Measurements from ENCODE around the gene MAGI2.

GRCh38 chr7:78783179-78783962 is 670.1 kb downstream of the MAGI2 start:
- no peak for TF ChIP-seq CTCF (IDR thresholded peaks at IDR 0.05)
- no peak for TF ChIP-seq POLR2AphosphoS5 (IDR thresholded peaks at IDR 0.05; ENCODE audit: insufficient read depth in 1 of 2, low read depth in 1 of 2)
